ENCODE results near the gene TRIM6.

- no peak for TF ChIP-seq CTCF (conservative IDR thresholded peaks at IDR 0.05; ENCODE audit: low read depth, low read length)
- TF ChIP-seq EZH2 (IDR thresholded peaks at IDR 0.05; ENCODE audit: borderline replicate concordance, low read depth, low read length, poor library complexity, severe bottlenecking) = no peak
Measured at GRCh38 chr11:5626196-5626595, 29.8 kb downstream of the TRIM6 start.

Measured in A673 (cell line).